Measurements from ENCODE around the gene LDB3. TPM values are rescaled to one million over a fixed set of nuclear protein-coding genes. Genes with fewer than 3 reads are reported as not detected.
"Not testable (repeated sequence)": the region's sequence is repeated elsewhere in the genome, so short reads cannot be mapped to it uniquely, and the experiment has no call there.

LDB3 gene
- not detected in 2 replicates for total RNA-seq (2014; rRNA removed; shearing (Covaris generic))
- polyA plus RNA-seq (2015; cell fraction: cytosol; rRNA removed): 0.08 and 0.09 TPM in 2 replicates
- polyA plus RNA-seq (2015; cell fraction: nucleus; rRNA removed): 0.08 and 0.25 TPM in 2 replicates

- DNase-seq (ENCODE audit: low read depth): peak; percentile 59
These were observed at the start of gene LDB3 for GRCh38 chr10:86668297-86669165. Gene LDB3, plus strand, starts transcription at chr10:86668511. Its CDS starts 181 bp downstream, at chr10:86668692.

- no peak for DNase-seq (ENCODE audit: low read depth)
These were observed 40.0 kb upstream of the LDB3 start for GRCh38 chr10:86628311-86628710.

GRCh38 chr10:86630079-86630478 is 38.2 kb upstream of the LDB3 start:
- no peak for DNase-seq (ENCODE audit: low read depth)

- DNase-seq (ENCODE audit: low read depth): no peak
These were observed 36.1 kb upstream of the LDB3 start for GRCh38 chr10:86632009-86632800.

- no peak for DNase-seq (ENCODE audit: low read depth)
These were observed 35.4 kb upstream of the LDB3 start for GRCh38 chr10:86632951-86633350.

- DNase-seq (ENCODE audit: low read depth): peak; percentile 60
These were observed 32.9 kb upstream of the LDB3 start for GRCh38 chr10:86635402-86635801.

GRCh38 chr10:86636311-86636710 is 32.0 kb upstream of the LDB3 start:
- DNase-seq (ENCODE audit: low read depth): no peak

GRCh38 chr10:86642021-86642420 is 26.3 kb upstream of the LDB3 start:
- no peak for DNase-seq (ENCODE audit: low read depth)

- peak; percentile 36 for DNase-seq (ENCODE audit: low read depth)
These were observed 25.8 kb upstream of the LDB3 start for GRCh38 chr10:86642499-86642898.

- no peak for DNase-seq (ENCODE audit: low read depth)
These were observed 24.0 kb upstream of the LDB3 start for GRCh38 chr10:86644152-86644793.

GRCh38 chr10:86644794-86645445 is 23.4 kb upstream of the LDB3 start:
- DNase-seq (ENCODE audit: low read depth): no peak

- DNase-seq (ENCODE audit: low read depth): not testable (repeated sequence)
These were observed 22.6 kb upstream of the LDB3 start for GRCh38 chr10:86645621-86646165.

GRCh38 chr10:86646532-86646931 is 21.8 kb upstream of the LDB3 start:
- DNase-seq (ENCODE audit: low read depth): no peak

- DNase-seq (ENCODE audit: low read depth): no peak
These were observed 21.4 kb upstream of the LDB3 start for GRCh38 chr10:86646933-86647332.

GRCh38 chr10:86647773-86648703 is 20.3 kb upstream of the LDB3 start:
- DNase-seq (ENCODE audit: low read depth): peak; percentile 25

- DNase-seq (ENCODE audit: low read depth): peak; percentile 40
These were observed 19.4 kb upstream of the LDB3 start for GRCh38 chr10:86648704-86649427.

- DNase-seq (ENCODE audit: low read depth): no peak
These were observed 18.7 kb upstream of the LDB3 start for GRCh38 chr10:86649471-86650150.

GRCh38 chr10:86650151-86650550 is 18.2 kb upstream of the LDB3 start:
- no peak for DNase-seq (ENCODE audit: low read depth)
